MCF 10A (cell line): ENCODE measurements around the gene SORL1. TPM values are rescaled to one million over a fixed set of nuclear protein-coding genes. Genes with fewer than 3 reads are reported as not detected.

Source experiments
- BruUV-seq: library from RNA; stranded (reverse); fragments of 400-500 nt; replicated peaks from 2 replicates; lab custom pipeline; 2021; lab: Mats Ljungman, UMichigan
- CTCF ChIA-PET: fragments of 300-600 bp; sonication (Branson Sonifier 250); formaldehyde crosslinking; extraction: SDS; loops from one replicate; lab custom pipeline; 2021; ENCODE audit warnings: antibody characterized with exemption, inconsistent platforms; lab: Yijun Ruan, JAX
- POLR2A ChIA-PET: fragments of 300-600, 350-650 bp; sonication (Branson Sonifier 250); formaldehyde crosslinking; extraction: SDS; loops from one replicate; lab custom pipeline; 2020; ENCODE audit warnings: antibody characterized with exemption, inconsistent platforms; lab: Yijun Ruan, JAX
- DNase-seq: peaks from one replicate; pipeline ENCODE4 v3.0.0-alpha.2; 2018; ENCODE audit not compliant: unreplicated experiment
- H3K27ac Mint-ChIP-seq: one replicate; pipeline ENCODE4 v1.8.0; 2022; ENCODE audit warnings: mild to moderate bottlenecking, low read depth, mixed read lengths; ENCODE audit not compliant: unreplicated experiment
- H3K27me3 Mint-ChIP-seq: one replicate; pipeline ENCODE4 v1.8.0; 2022; ENCODE audit warnings: mixed read lengths; ENCODE audit not compliant: insufficient read depth, unreplicated experiment
- H3K36me3 Mint-ChIP-seq: one replicate; pipeline ENCODE4 v1.8.0; 2022; ENCODE audit warnings: mild to moderate bottlenecking, moderate library complexity, mixed read lengths; ENCODE audit not compliant: insufficient read depth, unreplicated experiment
- H3K4me1 Mint-ChIP-seq: one replicate; pipeline ENCODE4 v1.8.0; 2022; ENCODE audit warnings: mixed read lengths; ENCODE audit not compliant: insufficient read depth, unreplicated experiment
- H3K4me3 Mint-ChIP-seq: one replicate; pipeline ENCODE4 v1.8.0; 2022; ENCODE audit warnings: mild to moderate bottlenecking, moderate library complexity, mixed read lengths; ENCODE audit not compliant: unreplicated experiment
- H3K9me3 Mint-ChIP-seq: one replicate; pipeline ENCODE4 v1.8.0; 2022; ENCODE audit warnings: mixed read lengths; ENCODE audit not compliant: unreplicated experiment
- intact Hi-C: fragments of 100-400 bp; cut with micrococcal nuclease; formaldehyde crosslinking; loops from 2 replicates; pipeline ENCODE4 v1.14.1; 2022
- total RNA-seq: library from RNA; stranded (reverse); gene quantifications from 2 replicates; pipeline ENCODE4 v1.2.3, GENCODE V29; 2022
- TF ChIP-seq, protein P1 (sequence below): fragments of 200-600 bp; IDR thresholded peaks from one replicate; pipeline ENCODE4 v1.8.0; 2022; ENCODE audit warnings: antibody characterized with exemption, mild to moderate bottlenecking; ENCODE audit not compliant: unreplicated experiment

Gene SORL1
- total RNA-seq, 1 experiment from 2014 or later = 5.9 TPM

DNA sequence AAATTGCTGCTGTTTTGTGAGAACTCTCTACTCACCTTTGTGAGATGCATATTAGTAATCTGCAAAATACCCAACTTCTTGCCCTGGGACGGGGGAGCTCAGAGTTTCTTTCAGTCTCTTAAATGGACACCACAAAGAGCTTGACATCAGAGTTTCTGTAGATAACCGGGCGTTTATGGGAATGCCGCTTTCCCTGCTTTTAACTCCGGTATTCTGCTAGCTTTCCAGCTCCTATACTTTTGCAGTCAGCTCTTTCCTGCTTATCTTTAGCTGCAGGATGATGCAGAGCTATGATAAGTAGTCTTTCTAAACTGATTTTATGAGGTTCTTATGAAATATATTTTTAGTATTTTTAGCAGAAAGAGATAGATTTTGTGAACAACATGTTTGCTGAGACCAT is 155.2 kb downstream of the SORL1 start:
- Mint-ChIP-seq H3K4me1 (no peaks in the 10 kb centered on the region), H3K4me3 (no peak overlapping the region), H3K9me3 (no peaks in the 10 kb centered on the region), H3K36me3 (no peaks in the 10 kb centered on the region), H3K27ac (no peak overlapping the region), H3K27me3 (no peaks in the 10 kb centered on the region)
- intact Hi-C loops = no loop called here
- BruUV-seq = no TSS peak
- CTCF ChIA-PET = interaction anchor here (1.2 kb wide), 1 partner anchor 11 kb away, joined by 3 read pairs; no protein-coding TSS in a partner anchor
- no peak for DNase-seq
- POLR2A ChIA-PET = interaction anchor here (0.6 kb wide), 1 partner anchor 484 kb away, joined by 3 read pairs; no protein-coding TSS in a partner anchor
- TF ChIP-seq, protein P1, sequence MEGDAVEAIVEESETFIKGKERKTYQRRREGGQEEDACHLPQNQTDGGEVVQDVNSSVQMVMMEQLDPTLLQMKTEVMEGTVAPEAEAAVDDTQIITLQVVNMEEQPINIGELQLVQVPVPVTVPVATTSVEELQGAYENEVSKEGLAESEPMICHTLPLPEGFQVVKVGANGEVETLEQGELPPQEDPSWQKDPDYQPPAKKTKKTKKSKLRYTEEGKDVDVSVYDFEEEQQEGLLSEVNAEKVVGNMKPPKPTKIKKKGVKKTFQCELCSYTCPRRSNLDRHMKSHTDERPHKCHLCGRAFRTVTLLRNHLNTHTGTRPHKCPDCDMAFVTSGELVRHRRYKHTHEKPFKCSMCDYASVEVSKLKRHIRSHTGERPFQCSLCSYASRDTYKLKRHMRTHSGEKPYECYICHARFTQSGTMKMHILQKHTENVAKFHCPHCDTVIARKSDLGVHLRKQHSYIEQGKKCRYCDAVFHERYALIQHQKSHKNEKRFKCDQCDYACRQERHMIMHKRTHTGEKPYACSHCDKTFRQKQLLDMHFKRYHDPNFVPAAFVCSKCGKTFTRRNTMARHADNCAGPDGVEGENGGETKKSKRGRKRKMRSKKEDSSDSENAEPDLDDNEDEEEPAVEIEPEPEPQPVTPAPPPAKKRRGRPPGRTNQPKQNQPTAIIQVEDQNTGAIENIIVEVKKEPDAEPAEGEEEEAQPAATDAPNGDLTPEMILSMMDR = no peak

DNA sequence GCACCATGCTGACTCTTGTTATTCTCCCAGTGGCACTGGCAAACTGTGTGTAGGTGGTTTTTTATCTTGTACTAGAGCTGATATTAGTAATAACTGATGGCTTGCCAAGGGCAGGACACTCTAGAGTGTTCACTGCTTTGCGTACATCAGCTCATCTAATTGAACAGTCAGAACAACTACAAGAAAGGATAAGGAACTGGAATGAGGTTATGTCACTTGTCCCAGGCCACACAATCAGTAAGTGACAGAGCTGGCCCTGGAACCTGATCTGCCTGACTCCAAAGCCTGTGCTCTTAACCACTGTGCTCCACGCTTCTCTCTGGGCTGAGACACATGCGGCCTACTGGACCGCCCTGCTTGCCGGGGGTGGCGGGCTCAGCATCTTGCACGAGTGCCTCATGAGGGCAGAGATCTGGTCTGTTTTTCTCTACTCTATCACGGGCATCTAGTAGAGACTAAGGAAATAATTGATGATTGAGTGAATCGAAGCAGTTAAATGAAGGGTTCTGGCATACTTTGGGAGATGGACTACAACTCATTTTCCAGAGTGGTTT is 156.5 kb downstream of the SORL1 start:
- no peak overlapping the region for H3K4me3 Mint-ChIP-seq
- H3K4me1 Mint-ChIP-seq = no peaks in the 10 kb centered on the region
- no TSS peak for BruUV-seq
- CTCF ChIA-PET = no interaction called here
- TF ChIP-seq, protein P1 = no peak
- no peaks in the 10 kb centered on the region for H3K36me3 Mint-ChIP-seq
- DNase-seq = no peak
- no peaks in the 10 kb centered on the region for H3K27me3 Mint-ChIP-seq
- H3K27ac Mint-ChIP-seq = no peak overlapping the region
- intact Hi-C loops = no loop called here
- POLR2A ChIA-PET = no interaction called here
- H3K9me3 Mint-ChIP-seq = no peaks in the 10 kb centered on the region

DNA sequence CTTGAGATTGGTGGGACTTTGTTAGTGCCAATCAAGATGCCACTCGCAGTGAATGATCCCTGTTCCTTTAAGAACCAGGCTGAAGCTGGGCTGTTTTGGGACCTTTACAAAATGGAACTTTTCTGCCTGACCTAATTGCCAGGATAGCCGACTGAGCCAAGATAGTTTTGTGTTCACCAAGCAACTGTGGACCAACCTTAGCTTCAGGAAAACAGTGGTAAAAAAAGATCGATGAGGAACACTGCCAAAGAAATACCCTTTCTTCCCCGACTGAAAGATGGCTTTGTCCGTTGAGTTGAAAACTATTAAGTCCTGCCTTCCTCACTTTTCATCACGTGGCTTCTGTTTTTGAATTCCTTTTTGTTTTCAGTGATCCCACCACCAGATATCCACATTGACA is 158.6 kb downstream of the SORL1 start:
- TF ChIP-seq, protein P1 = no peak
- no peak for DNase-seq
- Mint-ChIP-seq H3K9me3 (no peaks in the 10 kb centered on the region), H3K4me3 (no peak overlapping the region), H3K36me3 (no peaks in the 10 kb centered on the region), H3K27me3 (no peaks in the 10 kb centered on the region), H3K4me1 (peaks cover 9% of the 10 kb centered on the region), H3K27ac (no peak overlapping the region)
- ChIA-PET POLR2A (no interaction called here), CTCF (interaction anchor here (0.6 to 0.8 kb wide), 3 partner anchors 44 to 968 kb away, joined by 3 read pairs; no protein-coding TSS in a partner anchor)
- BruUV-seq = no TSS peak
- intact Hi-C loops = no loop called here

DNA sequence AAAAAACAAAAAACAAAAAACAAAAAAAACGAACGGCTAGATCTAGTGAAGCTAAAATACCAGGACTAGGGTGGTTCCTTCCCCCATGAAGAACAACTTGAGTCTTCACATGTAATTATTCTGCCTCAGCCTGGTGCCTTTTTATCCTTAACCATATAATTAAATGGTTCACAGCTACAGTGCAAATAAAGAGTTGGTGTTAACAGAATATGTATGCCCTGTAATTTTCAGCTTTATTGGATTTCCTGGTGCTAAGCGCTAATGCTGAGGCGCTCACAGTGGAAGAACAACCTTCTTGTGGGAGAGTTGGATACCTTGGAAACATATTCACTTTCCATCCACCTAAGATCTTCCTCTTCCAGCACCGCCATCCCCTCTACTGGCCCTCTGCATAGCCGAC is 159.1 kb downstream of the SORL1 start:
- TF ChIP-seq, protein P1 = no peak
- no peak overlapping the region for H3K4me3 Mint-ChIP-seq
- no peaks in the 10 kb centered on the region for H3K27me3 Mint-ChIP-seq
- H3K36me3 Mint-ChIP-seq = no peaks in the 10 kb centered on the region
- no peaks in the 10 kb centered on the region for H3K9me3 Mint-ChIP-seq
- ChIA-PET CTCF (interaction anchor here (0.6 to 0.8 kb wide), 3 partner anchors 60 to 968 kb away, joined by 3 read pairs; no protein-coding TSS in a partner anchor), POLR2A (interaction anchor here (0.6 kb wide), 1 partner anchor 169 kb away, joined by 3 read pairs; no protein-coding TSS in a partner anchor)
- BruUV-seq = no TSS peak
- no peak for DNase-seq
- H3K27ac Mint-ChIP-seq = no peak overlapping the region
- intact Hi-C loops = no loop called here
- H3K4me1 Mint-ChIP-seq = peaks cover 9% of the 10 kb centered on the region
